ENCODE measurements around the gene HDAC9. TPM values are rescaled to one million over a fixed set of nuclear protein-coding genes. Genes with fewer than 3 reads are reported as not detected.

The HDAC9 gene
- total RNA-seq, 1 experiment from 2014 or later = 14.7 TPM

- no peaks in the 10 kb centered on the region; the same call in 1 of the 2 replicates for H3K9me2 ChIP-seq (ENCODE audit: insufficient read depth)
- H3F3A ChIP-seq (ENCODE audit: insufficient read depth, low read depth) = no peaks in the 10 kb centered on the region
- TF ChIP-seq CTCF (conservative IDR thresholded peaks at IDR 0.05) = no peak
- TF ChIP-seq EZH2 (IDR thresholded peaks at IDR 0.05; ENCODE audit: low read depth) = no peak
- DNase-seq = no peak
- H4K20me1 ChIP-seq (ENCODE audit: insufficient read depth) = no peaks in the 10 kb centered on the region
- no peaks in the 10 kb centered on the region for H3K79me2 ChIP-seq (ENCODE audit: low read depth)
- no peak overlapping the region for H3K4me2 ChIP-seq
- ChIA-PET CTCF (no interaction called here), POLR2A (ENCODE audit: unreplicated experiment) (interaction anchor here (0.6 kb wide), 1 partner anchor 22 kb away, joined by 12 read pairs; no protein-coding TSS in a partner anchor)
- no peak overlapping the region for H2AFZ ChIP-seq
- intact Hi-C loops (cut with micrococcal nuclease; ENCODE audit: unreplicated experiment) = no loop called here
- H3K4me1 ChIP-seq (replicated peaks; ENCODE audit: insufficient read depth) = no peaks in the 10 kb centered on the region; the same call in 1 of the 2 replicates
- no peak overlapping the region for H3K27ac ChIP-seq
- H3K27me3 ChIP-seq (ENCODE audit: insufficient read depth, low read depth) = no peaks in the 10 kb centered on the region
- H3K36me3 ChIP-seq (ENCODE audit: low read depth) = no peaks in the 10 kb centered on the region
- H3K9me3 ChIP-seq (ENCODE audit: insufficient read depth, low read depth) = no peaks in the 10 kb centered on the region
- BruUV-seq (replicated peaks) = no TSS peak
- no peak overlapping the region for H3K4me3 ChIP-seq
These were observed 58.1 kb downstream of the HDAC9 start for GRCh38 chr7:18553605-18554003.

- CTCF ChIA-PET = no interaction called here
- H3K9me2 ChIP-seq (ENCODE audit: insufficient read depth) = no peaks in the 10 kb centered on the region; the same call in 1 of the 2 replicates
- H3K4me1 ChIP-seq (replicated peaks; ENCODE audit: insufficient read depth) = no peaks in the 10 kb centered on the region; the same call in 1 of the 2 replicates
- no peak overlapping the region for H2AFZ ChIP-seq
- no peaks in the 10 kb centered on the region for H3K36me3 ChIP-seq (ENCODE audit: low read depth)
- H3K79me2 ChIP-seq (ENCODE audit: low read depth) = no peaks in the 10 kb centered on the region
- no peaks in the 10 kb centered on the region for H3K9me3 ChIP-seq (ENCODE audit: insufficient read depth, low read depth)
- no peaks in the 10 kb centered on the region for H3K27me3 ChIP-seq (ENCODE audit: insufficient read depth, low read depth)
- H3K4me2 ChIP-seq = no peak overlapping the region
- no peak for TF ChIP-seq EZH2 (IDR thresholded peaks at IDR 0.05; ENCODE audit: low read depth)
- no peak for TF ChIP-seq CTCF (conservative IDR thresholded peaks at IDR 0.05)
- intact Hi-C loops (cut with micrococcal nuclease; ENCODE audit: unreplicated experiment) = no loop called here
- H3K4me3 ChIP-seq = no peak overlapping the region
- POLR2A ChIA-PET (ENCODE audit: unreplicated experiment) = interaction anchor here (0.6 kb wide), 1 partner anchor 558 kb away, joined by 3 read pairs; no protein-coding TSS in a partner anchor
- no peak for DNase-seq
- H3K27ac ChIP-seq = no peak overlapping the region
- BruUV-seq (replicated peaks) = no TSS peak
- no peaks in the 10 kb centered on the region for H3F3A ChIP-seq (ENCODE audit: insufficient read depth, low read depth)
- H4K20me1 ChIP-seq (ENCODE audit: insufficient read depth) = no peaks in the 10 kb centered on the region
These were observed 59.6 kb downstream of the HDAC9 start for GRCh38 chr7:18555120-18555519.

GRCh38 chr7:18555968-18556367 is 60.4 kb downstream of the HDAC9 start:
- Histone ChIP-seq H4K20me1 (ENCODE audit: insufficient read depth) (no peaks in the 10 kb centered on the region), H3K9me3 (ENCODE audit: insufficient read depth, low read depth) (no peaks in the 10 kb centered on the region), H3F3A (ENCODE audit: insufficient read depth, low read depth) (no peaks in the 10 kb centered on the region), H3K4me2 (no peak overlapping the region), H3K36me3 (ENCODE audit: low read depth) (no peaks in the 10 kb centered on the region), H3K79me2 (ENCODE audit: low read depth) (no peaks in the 10 kb centered on the region), H2AFZ (no peak overlapping the region), H3K4me1 (replicated peaks; ENCODE audit: insufficient read depth) (no peaks in the 10 kb centered on the region; the same call in 1 of the 2 replicates), H3K27ac (no peak overlapping the region), H3K4me3 (no peak overlapping the region), H3K27me3 (ENCODE audit: insufficient read depth, low read depth) (no peaks in the 10 kb centered on the region), H3K9me2 (ENCODE audit: insufficient read depth) (no peaks in the 10 kb centered on the region; the same call in 1 of the 2 replicates)
- BruUV-seq (replicated peaks) = no TSS peak
- TF ChIP-seq CTCF (conservative IDR thresholded peaks at IDR 0.05) (no peak), EZH2 (IDR thresholded peaks at IDR 0.05; ENCODE audit: low read depth) (no peak)
- ChIA-PET CTCF (no interaction called here), POLR2A (ENCODE audit: unreplicated experiment) (no interaction called here)
- intact Hi-C loops (cut with micrococcal nuclease; ENCODE audit: unreplicated experiment) = no loop called here
- peak in 1 of 2 experiments; percentile 57 for DNase-seq

Measured in PC-9 (cell line).